Endometrial microvascular endothelial cells (primary cell): Measurements from ENCODE around the gene NKAIN2. TPM values are rescaled to one million over a fixed set of nuclear protein-coding genes. Genes with fewer than 3 reads are reported as not detected.
"Not testable (repeated sequence)": the region's sequence is repeated elsewhere in the genome, so short reads cannot be mapped to it uniquely, and the experiment has no call there.

Source experiments
- in situ Hi-C: cut with HindIII; loops from 2 replicates; pipeline ENCODE4 v1.10.0; 2017; ENCODE audit warnings: low sequenced_read_pairs, low pct_unique_long_range_greater_than_20kb; ENCODE audit errors: inconsistent ontology term
- total RNA-seq: library from RNA; depleted of rRNA; stranded (reverse); fragments of >200 nt; gene quantifications from one replicate; pipeline ENCODE4 v1.2.3, GENCODE V29; 2015; ENCODE audit errors: inconsistent ontology term

NKAIN2 gene
- total RNA-seq, 1 donor from 2014 or later: not detected

DNA sequence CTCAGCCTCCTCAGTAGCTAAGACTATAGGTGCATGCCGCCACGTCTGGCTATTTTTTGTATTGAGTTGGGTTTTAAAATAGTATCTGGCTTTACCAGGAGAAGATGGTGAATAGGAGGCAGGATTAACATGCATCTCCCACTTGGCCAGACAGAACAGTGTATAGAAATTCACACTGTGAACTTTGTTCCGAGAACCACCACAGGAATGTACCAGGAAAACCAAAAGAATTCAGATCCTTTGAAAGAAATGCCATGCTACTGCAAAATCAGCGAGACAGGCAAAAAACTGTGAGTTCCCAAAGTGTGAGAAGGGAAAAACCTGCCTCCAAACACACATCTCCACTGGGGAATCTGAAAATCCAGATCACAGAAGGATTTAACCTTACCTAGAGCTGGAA is 327.6 kb downstream of the NKAIN2 start:
- in situ Hi-C loops: no loop called here

- in situ Hi-C loops: no loop called here
Observed at GRCh38 chr6:124131779-124132178, 328.1 kb downstream of the NKAIN2 start.

GRCh38 chr6:124132256-124132655 is 328.6 kb downstream of the NKAIN2 start:
- in situ Hi-C loops: no loop called here

- in situ Hi-C loops: no loop called here
Observed at GRCh38 chr6:124142852-124143251, 339.2 kb downstream of the NKAIN2 start.

- in situ Hi-C loops: no loop called here
Observed at GRCh38 chr6:124143435-124143834, 339.8 kb downstream of the NKAIN2 start.

DNA sequence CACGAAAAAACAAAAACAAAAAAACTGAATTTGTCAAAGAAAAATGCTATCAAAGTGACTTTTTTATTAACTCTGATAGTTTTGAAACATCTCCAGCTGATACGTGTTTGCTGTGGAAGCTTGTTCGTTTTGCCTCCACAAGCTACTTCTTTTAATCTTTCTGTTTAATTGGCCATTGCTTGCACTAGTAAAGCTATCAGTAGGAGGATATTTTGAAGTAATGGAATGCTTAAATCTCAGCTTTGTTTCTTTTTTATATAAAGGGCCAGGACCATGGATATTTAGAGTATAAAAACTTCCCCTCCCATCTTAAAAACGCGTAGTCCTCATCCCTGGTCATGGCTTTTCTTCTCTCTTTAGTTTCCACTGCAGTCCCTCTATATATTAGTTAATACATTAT is 344.0 kb downstream of the NKAIN2 start:
- in situ Hi-C loops: no loop called here

DNA sequence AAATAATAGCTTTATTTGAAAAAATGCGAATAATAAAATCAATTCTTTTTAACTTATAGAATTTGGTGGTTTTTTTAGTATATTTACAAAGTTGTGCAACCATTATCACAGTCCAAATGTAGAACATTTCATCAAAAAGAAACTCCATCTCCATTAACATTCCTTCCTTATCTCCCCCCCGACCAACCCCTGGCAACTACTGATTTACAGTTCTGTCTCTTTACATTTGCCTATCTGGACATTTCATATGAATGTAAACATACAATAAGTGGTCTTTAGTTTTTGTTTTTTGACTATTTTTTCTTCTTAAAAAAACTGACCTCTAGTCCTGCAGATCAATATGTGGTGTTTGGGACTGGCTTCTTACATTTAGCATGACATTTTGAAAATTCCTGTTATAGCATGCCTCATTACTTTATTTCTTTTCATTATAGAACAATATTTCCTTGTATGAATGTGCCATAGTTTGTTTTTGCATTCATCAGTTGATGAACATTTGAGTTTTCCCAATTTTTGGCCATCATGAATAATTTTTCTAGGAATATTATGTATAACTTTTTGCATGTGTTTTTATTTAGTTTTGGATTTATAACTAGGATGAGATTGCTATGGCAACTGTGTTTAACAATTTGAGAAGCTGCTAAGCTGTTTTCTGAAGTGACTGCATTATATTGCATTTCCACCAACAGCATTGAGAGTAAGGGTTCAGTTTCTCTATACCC is 344.7 kb downstream of the NKAIN2 start:
- in situ Hi-C loops: no loop called here

- in situ Hi-C loops: no loop called here
Observed at GRCh38 chr6:124149646-124150045, 346.0 kb downstream of the NKAIN2 start.

DNA sequence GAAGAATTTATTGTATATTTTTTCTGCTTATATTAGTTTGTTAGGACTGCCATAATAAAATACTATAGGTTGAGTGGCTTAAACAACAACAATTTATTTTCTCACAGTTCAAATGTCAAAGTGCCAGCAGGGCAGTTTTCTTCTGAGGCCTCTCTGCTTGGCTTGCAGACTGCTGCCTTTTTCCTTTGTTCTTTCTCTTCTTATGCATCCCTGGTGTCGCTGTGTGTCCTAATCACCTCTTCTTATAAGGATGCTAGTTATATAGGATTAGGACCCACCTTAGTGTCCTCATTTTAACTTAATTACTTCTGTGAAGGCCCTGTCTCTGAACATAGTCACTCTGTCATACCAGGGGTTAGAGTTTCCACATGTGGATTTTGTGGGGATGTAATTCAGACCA is 354.4 kb downstream of the NKAIN2 start:
- in situ Hi-C loops: no loop called here

DNA sequence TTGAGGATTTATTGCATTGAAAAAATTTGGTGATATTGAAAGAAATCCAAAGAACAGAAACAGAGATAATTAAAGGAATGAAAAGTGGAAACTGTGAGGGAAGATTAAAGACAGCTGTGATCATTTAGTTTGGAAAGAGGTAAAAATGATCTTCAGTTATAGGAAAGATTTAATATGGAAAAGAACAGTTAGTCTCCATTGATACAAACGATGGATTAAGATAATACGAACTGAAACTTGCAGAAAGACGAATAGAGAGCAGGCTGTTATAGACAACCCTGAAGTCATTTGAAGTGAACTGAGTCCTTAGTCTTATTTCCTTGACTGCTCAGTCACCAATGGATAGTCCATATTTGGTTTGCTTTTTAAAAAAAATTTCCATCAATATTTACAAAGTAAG is 360.0 kb downstream of the NKAIN2 start:
- in situ Hi-C loops: no loop called here

- in situ Hi-C loops: no loop called here
Observed at GRCh38 chr6:124164343-124164742, 360.7 kb downstream of the NKAIN2 start.

GRCh38 chr6:124167249-124167648 is 363.6 kb downstream of the NKAIN2 start:
- in situ Hi-C loops: not testable (repeated sequence)

GRCh38 chr6:124190256-124190655 is 386.6 kb downstream of the NKAIN2 start:
- in situ Hi-C loops: no loop called here

DNA sequence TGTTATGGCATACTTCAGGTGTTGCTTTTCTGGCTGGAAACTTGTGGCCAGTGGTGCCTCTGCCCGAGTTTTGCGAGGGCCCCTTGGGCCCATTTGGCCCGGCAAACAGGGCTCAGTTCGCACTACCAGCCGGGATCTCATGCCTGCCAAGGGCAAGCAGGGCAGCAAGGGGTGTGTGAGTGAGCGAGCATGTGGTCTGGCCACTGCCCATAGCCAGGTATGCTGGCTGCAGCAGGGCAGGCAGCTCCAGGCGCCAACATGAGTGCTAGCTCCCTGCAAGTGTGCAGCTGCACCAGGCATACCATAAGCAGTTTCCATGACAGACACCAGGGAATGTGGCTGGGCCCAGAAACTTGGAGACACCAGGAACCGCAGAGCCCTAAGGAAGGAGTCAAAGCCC is 389.5 kb downstream of the NKAIN2 start:
- in situ Hi-C loops: no loop called here

GRCh38 chr6:124197148-124197547 is 393.5 kb downstream of the NKAIN2 start:
- in situ Hi-C loops: no loop called here

DNA sequence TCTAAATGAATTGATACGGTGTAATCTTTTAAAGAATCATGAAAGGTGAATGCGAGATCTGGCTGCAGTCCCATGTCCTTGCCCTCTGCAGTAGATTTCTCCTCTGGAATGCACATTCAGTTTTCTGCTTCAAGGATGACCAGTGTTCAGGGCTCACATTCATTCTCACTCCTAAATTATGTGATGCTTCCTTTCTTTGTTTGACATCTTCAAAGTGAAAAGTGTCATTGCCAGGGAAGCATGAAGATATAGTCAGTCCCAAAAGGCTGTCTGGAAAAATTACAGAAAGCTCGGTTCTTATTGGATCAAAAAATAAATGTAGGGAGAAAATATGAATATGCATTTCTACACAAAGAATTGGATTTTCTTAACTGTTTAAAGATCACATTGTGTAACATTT is 395.6 kb downstream of the NKAIN2 start:
- in situ Hi-C loops: no loop called here

GRCh38 chr6:124200661-124201060 is 397.0 kb downstream of the NKAIN2 start:
- in situ Hi-C loops: no loop called here

- in situ Hi-C loops: no loop called here
Observed at GRCh38 chr6:124203101-124203811, 399.6 kb downstream of the NKAIN2 start.

- in situ Hi-C loops: no loop called here
Observed at GRCh38 chr6:124203812-124204167, 400.1 kb downstream of the NKAIN2 start.

GRCh38 chr6:124205921-124206320 is 402.3 kb downstream of the NKAIN2 start:
- in situ Hi-C loops: no loop called here
